OCI-LY3 (cell line): Measurements from ENCODE around the gene ABHD18.

Experiments used
- EZH2phosphoT487 ChIP-seq: fragments of 200-600 bp; shearing (Covaris generic); IDR thresholded peaks from 2 replicates; pipeline ENCODE4 v1.6.1; 2018; ENCODE audit warnings: antibody characterized with exemption, mixed run types, low read depth
- TF ChIP-seq, protein P1 (sequence below): fragments of 200-600, 300-600 bp; sonication (generic); IDR thresholded peaks from 2 replicates; pipeline ENCODE4 v1.5.1; 2014; ENCODE audit warnings: antibody characterized with exemption, low read length, low read depth

DNA sequence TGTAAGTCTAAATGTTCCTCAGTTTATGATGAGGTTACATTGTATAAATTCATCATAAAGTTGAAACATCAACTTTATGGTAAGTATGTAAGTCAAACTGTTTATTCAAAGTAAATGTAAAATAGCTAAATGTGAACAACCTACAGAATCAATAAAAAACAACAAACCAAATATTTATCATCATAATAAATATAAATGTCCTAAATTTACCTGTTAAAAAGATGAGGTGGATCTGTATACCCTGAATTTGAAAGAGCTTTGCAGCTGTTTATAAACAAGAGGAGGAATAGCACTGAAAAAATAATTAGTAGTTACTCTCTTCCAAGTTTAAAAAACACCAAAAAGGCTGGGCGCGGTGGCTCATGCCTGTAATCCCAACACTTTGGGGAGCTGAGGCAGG, 13.7 kb downstream of the ABHD18 start:
- TF ChIP-seq, protein P1, sequence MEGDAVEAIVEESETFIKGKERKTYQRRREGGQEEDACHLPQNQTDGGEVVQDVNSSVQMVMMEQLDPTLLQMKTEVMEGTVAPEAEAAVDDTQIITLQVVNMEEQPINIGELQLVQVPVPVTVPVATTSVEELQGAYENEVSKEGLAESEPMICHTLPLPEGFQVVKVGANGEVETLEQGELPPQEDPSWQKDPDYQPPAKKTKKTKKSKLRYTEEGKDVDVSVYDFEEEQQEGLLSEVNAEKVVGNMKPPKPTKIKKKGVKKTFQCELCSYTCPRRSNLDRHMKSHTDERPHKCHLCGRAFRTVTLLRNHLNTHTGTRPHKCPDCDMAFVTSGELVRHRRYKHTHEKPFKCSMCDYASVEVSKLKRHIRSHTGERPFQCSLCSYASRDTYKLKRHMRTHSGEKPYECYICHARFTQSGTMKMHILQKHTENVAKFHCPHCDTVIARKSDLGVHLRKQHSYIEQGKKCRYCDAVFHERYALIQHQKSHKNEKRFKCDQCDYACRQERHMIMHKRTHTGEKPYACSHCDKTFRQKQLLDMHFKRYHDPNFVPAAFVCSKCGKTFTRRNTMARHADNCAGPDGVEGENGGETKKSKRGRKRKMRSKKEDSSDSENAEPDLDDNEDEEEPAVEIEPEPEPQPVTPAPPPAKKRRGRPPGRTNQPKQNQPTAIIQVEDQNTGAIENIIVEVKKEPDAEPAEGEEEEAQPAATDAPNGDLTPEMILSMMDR: no peak
- TF ChIP-seq EZH2phosphoT487: no peak
